ENCODE results near the gene STAT3.

Gene STAT3

GRCh38 chr17:42354956-42355843 lies 33.0 kb downstream of the STAT3 start:
- Mint-ChIP-seq H3K4me1 (peaks cover 38% of the 10 kb centered on the region), H3K4me3 (peak overlapping the region; percentile 18)
- peak; percentile 21 for ATAC-seq

DNA sequence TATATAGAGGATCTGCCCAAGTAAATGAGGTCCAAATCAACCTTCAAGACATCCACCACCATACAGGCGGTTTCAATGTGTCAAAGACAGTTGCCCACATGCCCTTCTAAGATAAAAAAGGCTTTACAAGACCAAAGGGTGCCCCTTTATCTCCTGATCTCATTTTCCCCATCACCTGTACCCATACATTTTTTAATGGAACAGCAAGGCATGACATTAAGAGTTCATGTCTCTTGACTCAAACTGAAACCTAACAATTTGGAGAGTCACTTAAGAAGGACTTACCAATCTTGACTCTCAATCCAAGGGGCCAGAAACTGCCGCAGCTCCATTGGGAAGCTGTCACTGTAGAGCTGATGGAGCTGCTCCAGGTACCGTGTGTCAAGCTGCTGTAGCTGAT lies 40.1 kb downstream of the STAT3 start:
- H3K4me3 Mint-ChIP-seq, result no peak overlapping the region
- peak overlapping the region; percentile 54 for H3K27ac Mint-ChIP-seq
- peaks cover 95% of the 10 kb centered on the region for H3K36me3 Mint-ChIP-seq
- DNase-seq (ENCODE audit: low spot score in 2 of 2) (no peak), ATAC-seq (no peak)
- no peaks in the 10 kb centered on the region for H3K9me3 Mint-ChIP-seq
- H3K4me1 Mint-ChIP-seq, result peaks cover 37% of the 10 kb centered on the region

More at GRCh38 chr17:42354956-42355843, 33.0 kb downstream of the STAT3 start:
- DNase-seq (ENCODE audit: low spot score in 2 of 2), result no peak
- Mint-ChIP-seq H3K9me3 (no peaks in the 10 kb centered on the region), H3K36me3 (peaks cover 88% of the 10 kb centered on the region), H3K27ac (peak overlapping the region; percentile 14)

DNA sequence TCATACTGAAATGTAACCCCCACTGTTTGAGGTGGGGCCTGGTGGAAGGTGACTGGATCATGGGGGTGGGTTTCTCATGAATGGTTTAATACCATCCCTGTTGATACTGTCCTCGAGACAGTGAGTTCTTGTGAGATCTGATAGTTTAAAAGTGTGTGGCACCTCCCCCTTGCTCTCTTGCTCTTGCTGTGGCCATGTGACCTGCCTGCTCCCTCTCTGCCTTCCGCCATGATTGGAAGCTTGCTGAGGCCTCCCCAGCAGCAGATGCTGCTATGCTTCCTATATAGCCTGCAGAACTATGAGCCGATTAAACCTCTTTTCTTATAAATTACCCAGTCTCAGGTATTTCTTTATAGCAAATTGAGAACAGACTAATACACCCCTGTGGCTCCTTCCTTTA lies 40.6 kb downstream of the STAT3 start:
- H3K4me1 Mint-ChIP-seq, result peaks cover 42% of the 10 kb centered on the region
- H3K4me3 Mint-ChIP-seq, result no peak overlapping the region
- DNase-seq (ENCODE audit: low spot score in 2 of 2), result no peak
- ATAC-seq, result no peak
- no peaks in the 10 kb centered on the region for H3K9me3 Mint-ChIP-seq
- peak overlapping the region; percentile 54 for H3K27ac Mint-ChIP-seq
- H3K36me3 Mint-ChIP-seq, result peaks cover 95% of the 10 kb centered on the region

DNA sequence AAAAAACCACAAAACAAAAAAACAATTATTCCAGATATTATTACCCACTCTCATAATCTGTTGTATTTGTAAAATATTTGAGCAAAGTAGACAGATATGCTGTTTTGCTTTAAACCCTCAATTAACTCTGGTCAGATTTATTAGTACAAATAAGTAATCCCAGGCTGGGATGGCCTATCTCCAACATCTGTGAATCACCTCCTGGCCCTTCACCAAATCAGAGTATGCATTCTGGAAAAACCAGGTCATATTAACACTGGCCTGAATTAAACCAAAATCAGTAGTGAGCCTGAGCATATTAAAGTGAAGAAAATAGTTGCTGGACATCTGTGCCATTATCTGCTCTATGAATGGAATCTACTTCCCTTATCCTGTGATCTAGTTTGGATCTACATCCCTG lies 41.0 kb downstream of the STAT3 start:
- Mint-ChIP-seq H3K4me1 (peaks cover 46% of the 10 kb centered on the region), H3K27ac (peak overlapping the region; percentile 54), H3K9me3 (no peaks in the 10 kb centered on the region), H3K4me3 (no peak overlapping the region), H3K36me3 (peaks cover 95% of the 10 kb centered on the region)
- ATAC-seq, result no peak
- no peak for DNase-seq (ENCODE audit: low spot score in 2 of 2)

GRCh38 chr17:42346481-42346880 lies 41.8 kb downstream of the STAT3 start:
- Mint-ChIP-seq H3K9me3 (no peaks in the 10 kb centered on the region), H3K36me3 (peaks cover 97% of the 10 kb centered on the region), H3K27ac (no peak overlapping the region)

GRCh38 chr17:42345396-42346073 lies 42.7 kb downstream of the STAT3 start:
- peak overlapping the region; percentile 23 for H3K27ac Mint-ChIP-seq
- no peak overlapping the region for H3K4me3 Mint-ChIP-seq
- peaks cover 100% of the 10 kb centered on the region for H3K36me3 Mint-ChIP-seq
- no peaks in the 10 kb centered on the region for H3K9me3 Mint-ChIP-seq
- peaks cover 59% of the 10 kb centered on the region for H3K4me1 Mint-ChIP-seq
- no peak for DNase-seq (ENCODE audit: low spot score in 2 of 2)
- ATAC-seq, result no peak

More at GRCh38 chr17:42346481-42346880, 41.8 kb downstream of the STAT3 start:
- no peak for DNase-seq (ENCODE audit: low spot score in 2 of 2)
- no peak for ATAC-seq
- H3K4me1 Mint-ChIP-seq, result peaks cover 50% of the 10 kb centered on the region
- H3K4me3 Mint-ChIP-seq, result no peak overlapping the region

- H3K36me3 Mint-ChIP-seq, result peaks cover 96% of the 10 kb centered on the region
- peaks cover 57% of the 10 kb centered on the region for H3K4me1 Mint-ChIP-seq
- peak overlapping the region; percentile 68 for H3K4me3 Mint-ChIP-seq
- peak; percentile 90 for ATAC-seq
- no peaks in the 10 kb centered on the region for H3K9me3 Mint-ChIP-seq
- peak in 1 of 2 donors; percentile 73 for DNase-seq (ENCODE audit: low spot score in 2 of 2)
- peak overlapping the region; percentile 93 for H3K27ac Mint-ChIP-seq
Observed at GRCh38 chr17:42342242-42343008, 45.8 kb downstream of the STAT3 start.

- Mint-ChIP-seq H3K4me3 (peak overlapping the region; percentile 68), H3K36me3 (peaks cover 96% of the 10 kb centered on the region), H3K9me3 (no peaks in the 10 kb centered on the region), H3K4me1 (peaks cover 56% of the 10 kb centered on the region), H3K27ac (peak overlapping the region; percentile 93)
- DNase-seq (ENCODE audit: low spot score in 2 of 2) (no peak), ATAC-seq (no peak)
Observed at GRCh38 chr17:42341568-42341967, 46.7 kb downstream of the STAT3 start.

- peaks cover 56% of the 10 kb centered on the region for H3K4me1 Mint-ChIP-seq
- ATAC-seq, result peak; percentile 64
- H3K9me3 Mint-ChIP-seq, result no peaks in the 10 kb centered on the region
- peak overlapping the region; percentile 93 for H3K27ac Mint-ChIP-seq
- DNase-seq (ENCODE audit: low spot score in 2 of 2), result peak; percentile 33 to 78
- H3K4me3 Mint-ChIP-seq, result peak overlapping the region; percentile 68
- peaks cover 96% of the 10 kb centered on the region for H3K36me3 Mint-ChIP-seq
Observed at GRCh38 chr17:42340691-42341127, 47.5 kb downstream of the STAT3 start.

- DNase-seq (ENCODE audit: low spot score in 2 of 2) (no peak), ATAC-seq (no peak)
- Mint-ChIP-seq H3K27ac (peak overlapping the region; percentile 60), H3K36me3 (peaks cover 96% of the 10 kb centered on the region), H3K9me3 (no peaks in the 10 kb centered on the region), H3K4me1 (peaks cover 60% of the 10 kb centered on the region), H3K4me3 (peak overlapping the region; percentile 68)
Observed at GRCh38 chr17:42339221-42339620, 49.0 kb downstream of the STAT3 start.

DNA sequence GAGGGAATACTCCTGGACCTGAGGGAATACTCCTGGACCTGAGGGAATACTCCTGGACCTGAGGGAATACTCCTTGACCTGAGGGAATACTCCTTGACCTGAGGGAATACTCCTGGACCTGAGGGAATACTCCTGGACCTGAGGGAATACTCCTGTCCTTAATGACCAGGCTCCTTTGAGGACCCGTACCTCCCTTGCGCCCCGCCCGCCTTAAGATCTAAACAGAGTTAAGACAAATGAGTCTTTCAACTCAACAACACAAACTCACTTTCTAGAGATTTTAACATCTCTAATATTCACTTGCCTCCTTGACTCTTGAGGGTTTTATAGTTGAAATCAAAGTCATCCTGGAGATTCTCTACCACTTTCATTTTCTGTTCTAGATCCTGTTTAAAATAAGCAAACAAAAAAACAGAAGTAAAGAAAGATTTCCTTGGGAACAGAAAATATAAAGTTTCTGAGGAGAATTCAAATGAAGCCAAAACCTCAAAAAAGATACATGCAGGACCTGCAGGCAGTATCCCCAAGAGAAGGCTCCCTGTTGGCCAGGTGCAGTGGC lies 49.7 kb downstream of the STAT3 start:
- peak overlapping the region; percentile 86 for H3K27ac Mint-ChIP-seq
- peaks cover 60% of the 10 kb centered on the region for H3K4me1 Mint-ChIP-seq
- no peak for DNase-seq (ENCODE audit: low spot score in 2 of 2)

DNA sequence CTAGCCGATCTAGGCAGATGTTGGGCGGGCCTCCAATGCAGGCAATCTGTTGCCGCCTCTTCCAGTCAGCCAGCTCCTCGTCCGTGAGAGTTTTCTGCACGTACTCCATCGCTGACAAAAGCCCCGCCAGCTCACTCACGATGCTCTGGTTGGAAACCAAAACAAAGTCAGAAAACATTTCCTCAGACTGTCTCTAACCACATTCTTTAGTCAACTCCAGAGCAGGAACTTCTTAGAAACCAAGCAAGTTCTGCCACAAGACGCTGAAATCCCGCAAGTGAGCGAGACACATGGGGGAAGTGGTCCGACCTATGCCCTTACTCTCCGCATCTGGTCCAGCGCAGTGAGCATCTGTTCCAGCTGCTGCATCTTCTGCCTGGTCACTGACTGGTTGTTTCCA lies 50.8 kb downstream of the STAT3 start:
- Mint-ChIP-seq H3K4me1 (peaks cover 60% of the 10 kb centered on the region), H3K9me3 (no peaks in the 10 kb centered on the region), H3K27ac (peak overlapping the region; percentile 82), H3K4me3 (peak overlapping the region; percentile 39), H3K36me3 (peaks cover 96% of the 10 kb centered on the region)
- DNase-seq (ENCODE audit: low spot score in 2 of 2) (peak; percentile 52 to 82), ATAC-seq (peak; percentile 89)

More for the DNA sequence above, 49.7 kb downstream of the STAT3 start:
- ATAC-seq, result no peak
- Mint-ChIP-seq H3K4me3 (peak overlapping the region; percentile 68), H3K36me3 (peaks cover 96% of the 10 kb centered on the region), H3K9me3 (no peaks in the 10 kb centered on the region)

- Mint-ChIP-seq H3K9me3 (no peaks in the 10 kb centered on the region), H3K4me3 (no peak overlapping the region), H3K27ac (peak overlapping the region; percentile 65), H3K36me3 (peaks cover 96% of the 10 kb centered on the region), H3K4me1 (peaks cover 41% of the 10 kb centered on the region)
- DNase-seq (ENCODE audit: low spot score in 2 of 2), result no peak
- ATAC-seq, result no peak
Observed at GRCh38 chr17:42334677-42335076, 53.6 kb downstream of the STAT3 start.

GRCh38 chr17:42333053-42333452 lies 55.2 kb downstream of the STAT3 start:
- peaks cover 26% of the 10 kb centered on the region for H3K4me1 Mint-ChIP-seq
- H3K27ac Mint-ChIP-seq, result peak overlapping the region; percentile 48
- H3K4me3 Mint-ChIP-seq, result peak overlapping the region; percentile 8
- H3K9me3 Mint-ChIP-seq, result no peaks in the 10 kb centered on the region
- H3K36me3 Mint-ChIP-seq, result peaks cover 98% of the 10 kb centered on the region
- no peak for ATAC-seq
- DNase-seq (ENCODE audit: low spot score in 2 of 2), result no peak
